ENCODE data around the gene GLA.

The GLA gene

DNA sequence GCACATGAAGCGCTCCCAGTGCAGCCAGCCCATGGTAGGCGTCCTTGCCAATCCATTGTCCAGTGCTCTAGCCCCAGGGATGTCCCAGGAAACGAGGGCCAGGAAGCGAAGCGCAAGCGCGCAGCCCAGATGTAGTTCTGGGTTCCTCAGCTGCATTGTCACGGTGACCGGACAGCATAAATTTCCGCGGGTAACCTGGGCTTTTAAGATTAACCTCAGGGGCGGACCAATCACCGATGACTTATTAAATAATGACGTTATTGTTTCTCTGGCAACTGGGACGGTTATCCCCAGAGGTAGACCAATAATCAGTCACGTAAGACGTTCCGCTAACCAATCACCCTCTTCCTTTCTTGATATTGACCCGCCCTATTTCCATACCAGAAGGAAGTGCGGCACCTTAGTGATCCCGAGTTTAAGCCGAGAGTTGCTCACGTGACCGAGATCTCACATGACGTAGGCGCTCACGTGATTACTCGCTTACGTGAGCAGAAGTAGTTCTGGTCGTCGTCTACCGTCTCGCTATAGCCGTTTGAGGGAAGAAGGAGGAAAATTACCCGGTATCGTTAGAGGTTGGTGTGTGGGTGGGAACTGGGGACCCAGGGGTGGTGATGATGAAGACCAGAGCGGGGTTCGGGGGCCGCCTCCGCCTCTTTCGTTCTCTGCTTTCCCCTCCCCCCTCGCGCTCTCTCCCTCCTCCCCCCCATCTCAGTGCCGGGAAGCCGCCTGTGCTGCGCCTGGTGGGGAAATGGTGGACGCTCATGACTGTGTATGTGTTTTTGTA lies at the start of gene GLA, which contains the start of gene HNRNPH2:
Gene GLA (minus strand): TSS at position 178 of the 784 bp plus-strand sequence. CDS start 22 bp downstream, at position 156.
Gene HNRNPH2 (plus strand): TSS at position 475 of the 784 bp plus-strand sequence. CDS start 3,767 bp downstream, outside the sequence.
- DNase-seq (ENCODE audit: extremely low spot score), result peak; percentile 90
- no peak for TF ChIP-seq ZNF384 (IDR thresholded peaks at IDR 0.05)
- peak; percentile 93 for TF ChIP-seq L3MBTL2 (conservative IDR thresholded peaks at IDR 0.05)
- TF ChIP-seq CTBP1 (IDR thresholded peaks at IDR 0.05; ENCODE audit: borderline replicate concordance), result no peak; the same call in 1 of the 2 replicates
- TF ChIP-seq, protein P1, sequence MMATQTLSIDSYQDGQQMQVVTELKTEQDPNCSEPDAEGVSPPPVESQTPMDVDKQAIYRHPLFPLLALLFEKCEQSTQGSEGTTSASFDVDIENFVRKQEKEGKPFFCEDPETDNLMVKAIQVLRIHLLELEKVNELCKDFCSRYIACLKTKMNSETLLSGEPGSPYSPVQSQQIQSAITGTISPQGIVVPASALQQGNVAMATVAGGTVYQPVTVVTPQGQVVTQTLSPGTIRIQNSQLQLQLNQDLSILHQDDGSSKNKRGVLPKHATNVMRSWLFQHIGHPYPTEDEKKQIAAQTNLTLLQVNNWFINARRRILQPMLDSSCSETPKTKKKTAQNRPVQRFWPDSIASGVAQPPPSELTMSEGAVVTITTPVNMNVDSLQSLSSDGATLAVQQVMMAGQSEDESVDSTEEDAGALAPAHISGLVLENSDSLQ (IDR thresholded peaks at IDR 0.05), result peak; percentile 89
- peak; percentile 81 for TF ChIP-seq ELF4 (IDR thresholded peaks at IDR 0.05)
- TF ChIP-seq TARDBP (IDR thresholded peaks at IDR 0.05), result 0 out of 2 replicates have a peak, but pooled peaks have one; percentile 55
- TF ChIP-seq SUZ12 (IDR thresholded peaks at IDR 0.05), result no peak
- peak; percentile 91; the same call in 1 of the 2 replicates for TF ChIP-seq NFRKB (IDR thresholded peaks at IDR 0.05)
- TF ChIP-seq LEF1 (IDR thresholded peaks at IDR 0.05; ENCODE audit: borderline replicate concordance), result no peak
- TF ChIP-seq ARNT (IDR thresholded peaks at IDR 0.05), result no peak
- no peak for TF ChIP-seq FOXA1 (IDR thresholded peaks at IDR 0.05)
- no peak for TF ChIP-seq SP1 (IDR thresholded peaks at IDR 0.05)
- no peak for TF ChIP-seq FOXM1 (IDR thresholded peaks at IDR 0.05; ENCODE audit: borderline replicate concordance)
- peak; percentile 62 for TF ChIP-seq FOXK2 (IDR thresholded peaks at IDR 0.05)
- TF ChIP-seq HDGF (IDR thresholded peaks at IDR 0.05; ENCODE audit: borderline replicate concordance), result no peak
- TF ChIP-seq BHLHE40 (IDR thresholded peaks at IDR 0.05; ENCODE audit: borderline replicate concordance), result peak; percentile 50; the same call in 1 of the 2 replicates
- POLR2A ChIA-PET, result interaction anchor here (0.9 to 1.5 kb wide), 5 partner anchors 10 to 59 kb away, joined by 4 to 22 read pairs (median 4); partner anchors contain the start of genes RPL36A and TIMM8A
- CTCF ChIA-PET, result no interaction called here

DNA sequence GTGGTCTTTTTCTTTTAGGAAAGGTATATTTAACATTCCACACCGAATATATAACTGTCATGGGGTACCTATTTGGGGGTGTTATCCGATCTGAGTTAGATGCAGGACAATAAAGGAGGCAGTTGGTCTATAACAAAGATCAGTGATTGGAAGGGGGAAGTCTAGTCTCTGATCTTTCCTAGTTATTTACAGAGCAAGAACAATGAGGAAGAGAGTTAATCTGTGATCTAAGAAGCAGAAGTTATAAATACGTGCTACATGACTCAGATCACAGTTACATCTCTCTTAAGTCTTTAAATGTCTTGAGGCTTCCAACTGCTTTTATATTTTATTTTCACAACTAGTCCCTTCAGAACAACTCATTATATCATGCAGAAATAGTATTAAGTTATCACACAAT lies 44.3 kb upstream of the GLA start:
- ChIA-PET CTCF (no interaction called here), POLR2A (no interaction called here)
- TF ChIP-seq SP1 (IDR thresholded peaks at IDR 0.05) (no peak), ARNT (IDR thresholded peaks at IDR 0.05) (no peak), HDGF (IDR thresholded peaks at IDR 0.05; ENCODE audit: borderline replicate concordance) (no peak), FOXK2 (IDR thresholded peaks at IDR 0.05) (no peak), L3MBTL2 (conservative IDR thresholded peaks at IDR 0.05) (no peak), NFRKB (IDR thresholded peaks at IDR 0.05) (no peak), SUZ12 (IDR thresholded peaks at IDR 0.05) (no peak), FOXA1 (IDR thresholded peaks at IDR 0.05) (no peak), FOXM1 (IDR thresholded peaks at IDR 0.05; ENCODE audit: borderline replicate concordance) (no peak), ELF4 (IDR thresholded peaks at IDR 0.05) (no peak), TARDBP (IDR thresholded peaks at IDR 0.05) (no peak), LEF1 (IDR thresholded peaks at IDR 0.05; ENCODE audit: borderline replicate concordance) (no peak), BHLHE40 (IDR thresholded peaks at IDR 0.05; ENCODE audit: borderline replicate concordance) (no peak)
- TF ChIP-seq, protein P1 (IDR thresholded peaks at IDR 0.05), result no peak
- no peak for DNase-seq (ENCODE audit: extremely low spot score)

DNA sequence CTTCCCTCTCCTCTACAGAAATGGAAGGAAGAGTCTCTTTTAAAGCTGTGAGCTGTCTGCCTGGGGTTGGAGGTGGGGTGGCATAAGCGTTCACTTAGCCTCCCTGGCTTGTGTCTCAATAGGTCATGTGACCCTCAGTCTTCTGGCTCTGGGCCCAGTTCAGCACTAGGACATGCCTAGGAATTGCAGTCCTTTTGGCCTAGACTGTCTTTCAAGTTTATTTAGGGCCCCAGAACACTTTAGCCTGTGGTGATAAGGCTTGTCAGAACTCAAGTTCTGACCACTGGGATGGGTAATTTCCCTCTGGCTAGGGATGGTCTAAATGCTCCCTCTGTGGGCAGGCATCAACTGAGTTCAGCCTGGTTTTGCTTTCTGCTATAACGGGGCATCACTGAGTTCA lies 43.2 kb upstream of the GLA start:
- DNase-seq (ENCODE audit: extremely low spot score), result no peak
- POLR2A ChIA-PET, result no interaction called here
- CTCF ChIA-PET, result no interaction called here
- no peak for TF ChIP-seq FOXK2 (IDR thresholded peaks at IDR 0.05)
- TF ChIP-seq, protein P1 (IDR thresholded peaks at IDR 0.05), result no peak
- TF ChIP-seq SP1 (IDR thresholded peaks at IDR 0.05), result no peak
- TF ChIP-seq FOXM1 (IDR thresholded peaks at IDR 0.05; ENCODE audit: borderline replicate concordance), result no peak
- TF ChIP-seq SUZ12 (IDR thresholded peaks at IDR 0.05), result no peak

DNA sequence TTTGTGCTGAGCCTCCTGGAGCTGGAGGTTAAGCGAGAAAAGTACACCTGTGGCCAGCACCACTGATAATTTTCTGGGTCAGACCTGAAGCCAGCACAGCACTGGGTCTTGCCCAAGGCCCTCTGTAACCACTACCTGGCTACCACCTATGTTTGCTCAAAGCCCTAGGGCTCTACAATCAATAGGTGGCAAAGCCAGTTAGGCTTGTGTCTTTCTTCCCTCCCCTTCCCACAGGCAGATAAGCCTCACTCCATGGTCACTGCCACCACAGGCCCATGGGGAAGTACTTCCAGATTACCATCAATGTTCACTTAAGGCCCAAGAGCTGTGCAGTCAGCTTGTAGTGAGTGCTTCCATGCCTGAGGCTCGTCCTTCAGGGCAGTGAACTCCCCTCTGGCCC lies 42.4 kb upstream of the GLA start:
- ChIA-PET CTCF (no interaction called here), POLR2A (no interaction called here)
- no peak for DNase-seq (ENCODE audit: extremely low spot score)
- no peak for TF ChIP-seq FOXK2 (IDR thresholded peaks at IDR 0.05)
- no peak for TF ChIP-seq CTBP1 (IDR thresholded peaks at IDR 0.05; ENCODE audit: borderline replicate concordance)
- TF ChIP-seq FOXA1 (IDR thresholded peaks at IDR 0.05), result no peak
- TF ChIP-seq L3MBTL2 (conservative IDR thresholded peaks at IDR 0.05), result no peak
- TF ChIP-seq NFRKB (IDR thresholded peaks at IDR 0.05), result no peak
- no peak for TF ChIP-seq SP1 (IDR thresholded peaks at IDR 0.05)
- TF ChIP-seq ELF4 (IDR thresholded peaks at IDR 0.05), result no peak
- TF ChIP-seq FOXM1 (IDR thresholded peaks at IDR 0.05; ENCODE audit: borderline replicate concordance), result no peak
- no peak for TF ChIP-seq ZNF384 (IDR thresholded peaks at IDR 0.05)
- no peak for TF ChIP-seq BHLHE40 (IDR thresholded peaks at IDR 0.05; ENCODE audit: borderline replicate concordance)
- no peak for TF ChIP-seq ARNT (IDR thresholded peaks at IDR 0.05)
- TF ChIP-seq, protein P1 (IDR thresholded peaks at IDR 0.05), result no peak
- no peak for TF ChIP-seq LEF1 (IDR thresholded peaks at IDR 0.05; ENCODE audit: borderline replicate concordance)
- TF ChIP-seq HDGF (IDR thresholded peaks at IDR 0.05; ENCODE audit: borderline replicate concordance), result no peak
- no peak for TF ChIP-seq TARDBP (IDR thresholded peaks at IDR 0.05)

DNA sequence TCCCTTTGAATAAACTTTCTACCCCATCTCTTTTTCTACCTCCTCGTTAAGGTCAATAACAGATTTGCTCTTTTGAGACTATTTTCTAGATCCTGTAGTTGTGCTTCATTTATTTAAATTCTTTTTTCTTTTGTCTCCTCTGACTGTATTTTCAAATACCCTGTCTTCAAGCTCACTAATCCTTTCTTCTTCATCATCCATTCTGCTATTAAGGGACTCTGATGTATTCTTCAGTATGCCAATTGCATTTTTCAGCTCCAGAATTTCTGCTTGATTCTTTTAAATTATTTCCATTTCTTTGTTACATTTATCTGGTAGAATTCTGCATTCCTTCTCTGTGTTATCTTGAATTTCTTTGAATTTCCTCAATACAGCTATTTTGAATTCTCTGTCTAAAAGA lies 41.6 kb upstream of the GLA start:
- TF ChIP-seq ARNT (IDR thresholded peaks at IDR 0.05), result no peak
- no peak for TF ChIP-seq HDGF (IDR thresholded peaks at IDR 0.05; ENCODE audit: borderline replicate concordance)
- no peak for TF ChIP-seq BHLHE40 (IDR thresholded peaks at IDR 0.05; ENCODE audit: borderline replicate concordance)
- no peak for TF ChIP-seq FOXK2 (IDR thresholded peaks at IDR 0.05)
- TF ChIP-seq ELF4 (IDR thresholded peaks at IDR 0.05), result no peak
- POLR2A ChIA-PET, result no interaction called here
- CTCF ChIA-PET, result no interaction called here
- no peak for DNase-seq (ENCODE audit: extremely low spot score)

Measured in HEK293T (cell line).